K562 (cell line): ENCODE data around the gene SHH. TPM values are rescaled to one million over a fixed set of nuclear protein-coding genes. Genes with fewer than 3 reads are reported as not detected.

Experiments
- BRF1 ChIP-seq: IDR thresholded peaks from 3 replicates; pipeline ENCODE4 v1.6.1; 2011; ENCODE audit warnings: borderline replicate concordance, mild to moderate bottlenecking; ENCODE audit not compliant: insufficient read length; ENCODE audit errors: extremely low read depth
- CBFB ChIP-seq: sonication (generic); formaldehyde crosslinking; IDR thresholded peaks from 2 replicates; pipeline ENCODE4 v1.4.0; 2020; ENCODE audit warnings: mild to moderate bottlenecking, missing genetic modification reagents
- NR2C2 ChIP-seq, 2 experiments: fragments of 200-800 bp in 1 of 2; sonication (Bioruptor generic) in 1 of 2; sonication (generic) in 1 of 2; formaldehyde crosslinking in 1 of 2; IDR thresholded peaks; 2 replicates each; pipeline versions ENCODE4 v1.6.1 to v1.8.0; 2016 to 2022; ENCODE audit warnings: mild to moderate bottlenecking in 1 of 2, missing compliant biosample characterization in 1 of 2, missing genetic modification characterization in 1 of 2, missing genetic modification reagents in 1 of 2
- POLR2AphosphoS2 ChIP-seq: IDR thresholded peaks from 2 replicates; pipeline ENCODE4 v1.6.1; 2012; ENCODE audit warnings: low read length, improper control_type of control experiment
- POLR3G ChIP-seq: IDR thresholded peaks from 2 replicates; pipeline ENCODE4 v1.6.1; 2011; ENCODE audit not compliant: insufficient read length, insufficient replicate concordance; ENCODE audit errors: extremely low read depth
- RBM15 ChIP-seq: fragments of 200-400 bp; formaldehyde crosslinking; IDR thresholded peaks from 2 replicates; pipeline ENCODE4 v1.6.1; 2018; ENCODE audit warnings: mild to moderate bottlenecking, low read length, moderate library complexity; ENCODE audit not compliant: insufficient read depth
- SREBF1 ChIP-seq: fragments of 150-350 bp; IDR thresholded peaks from 2 replicates; pipeline ENCODE4 v1.6.1; 2014; ENCODE audit warnings: antibody characterized with exemption, low read depth, low read length, borderline replicate concordance
- TBL1XR1 ChIP-seq, 2 experiments: IDR thresholded peaks; 2 replicates each; pipeline ENCODE4 v1.6.1; 2012; ENCODE audit warnings: improper control_type of control experiment in 2 of 2, low read length in 2 of 2, mild to moderate bottlenecking in 1 of 2
- TEAD4 ChIP-seq, 2 experiments: sonication (generic) in 1 of 2; formaldehyde crosslinking in 1 of 2; IDR thresholded peaks; 2 replicates each; pipeline versions ENCODE4 v1.6.1 to v1.8.0; 2012 to 2022; ENCODE audit warnings: borderline replicate concordance in 1 of 2, inconsistent platforms in 1 of 2, low read length in 1 of 2, mild to moderate bottlenecking in 1 of 2, missing genetic modification reagents in 1 of 2
- ZNF146 ChIP-seq: IDR thresholded peaks from one replicate; pipeline ENCODE4 v1.6.1; 2018; ENCODE audit warnings: missing compliant biosample characterization; ENCODE audit not compliant: unreplicated experiment
- ZNF175 ChIP-seq: fragments of 200-800 bp; sonication (Bioruptor generic); IDR thresholded peaks from 2 replicates; pipeline ENCODE4 v1.6.1; 2016; ENCODE audit warnings: low read depth, mild to moderate bottlenecking, missing genetic modification characterization, missing compliant biosample characterization
- ZNF212 ChIP-seq: fragments of 450-650 bp; formaldehyde crosslinking; IDR thresholded peaks from 2 replicates; pipeline ENCODE4 v1.4.0; 2020; ENCODE audit warnings: mild to moderate bottlenecking
- ZNF232 ChIP-seq: sonication (generic); formaldehyde crosslinking; IDR thresholded peaks from 2 replicates; pipeline ENCODE4 v1.8.0; 2022; ENCODE audit warnings: mild to moderate bottlenecking, missing genetic modification reagents
- ZNF263 ChIP-seq: sonication (generic); formaldehyde crosslinking; IDR thresholded peaks from 2 replicates; pipeline ENCODE4 v1.8.0; 2022; ENCODE audit warnings: mild to moderate bottlenecking, missing genetic modification reagents, borderline replicate concordance
- ZNF561 ChIP-seq: fragments of 450-650 bp; formaldehyde crosslinking; conservative IDR thresholded peaks from 2 replicates; pipeline ENCODE4 v1.4.0; 2020; ENCODE audit warnings: mild to moderate bottlenecking, moderate library complexity
- polyA plus RNA-seq, 8 experiments: library from polyadenylated mRNA; depleted of rRNA in 4 of 8; stranded (reverse) in 5 of 8; unstranded in 3 of 8; fragments of >200 nt; fragmentation: Nextera tagmentation in 2 of 8; fragmentation: Illumina TruSeq in 1 of 8; extraction: Ambion mirVana in 2 of 8; extraction: Trizol in 1 of 8; gene quantifications; 2 replicates each; pipeline versions ENCODE4 v1.2.1 to v1.2.3, GENCODE V29; 2011 to 2014; ENCODE audit warnings: inconsistent platforms in 1 of 8, missing spikeins in 1 of 8
- total RNA-seq, 7 experiments: library from RNA; depleted of rRNA in 6 of 7; stranded (reverse); fragments of >200 nt in 6 of 7; fragmentation: Illumina TruSeq in 2 of 7; extraction: Trizol in 2 of 7; gene quantifications; 2 replicates each; pipeline versions ENCODE4 v1.2.1 to v1.2.3, GENCODE V29; 2011 to 2021; ENCODE audit warnings: low replicate concordance in 1 of 7
- TF ChIP-seq, protein P1 (sequence below): conservative IDR thresholded peaks from 2 replicates; pipeline ENCODE4 v1.6.1; 2011; ENCODE audit warnings: low read depth, mild to moderate bottlenecking, low read length; ENCODE audit not compliant: control insufficient read depth
- TF ChIP-seq, protein P2 (sequence below): fragments of 450-650 bp; formaldehyde crosslinking; IDR thresholded peaks from 2 replicates; pipeline ENCODE4 v1.4.0; 2022; ENCODE audit warnings: missing genetic modification characterization
- TF ChIP-seq, protein P3 (sequence below): fragments of 250-450 bp; sonication (Bioruptor Pico); IDR thresholded peaks from 2 replicates; pipeline ENCODE4 v1.6.1; 2021; ENCODE audit warnings: mild to moderate bottlenecking
- TF ChIP-seq, protein P4 (sequence below): fragments of 200-800 bp; sonication (Bioruptor generic); IDR thresholded peaks from 2 replicates; pipeline ENCODE4 v1.6.1; 2017; ENCODE audit warnings: missing genetic modification characterization, missing compliant biosample characterization
- TF ChIP-seq, protein P5 (sequence below): IDR thresholded peaks from 2 replicates; pipeline ENCODE4 v1.6.1; 2016; ENCODE audit warnings: missing genetic modification characterization, missing compliant biosample characterization

SHH gene
- total and polyA plus RNA-seq, 9 of the 15 experiments (the other 6 are each of a cell fraction or from before 2014, with no cell fraction given) = 0.09 TPM; not detected in 8

DNA sequence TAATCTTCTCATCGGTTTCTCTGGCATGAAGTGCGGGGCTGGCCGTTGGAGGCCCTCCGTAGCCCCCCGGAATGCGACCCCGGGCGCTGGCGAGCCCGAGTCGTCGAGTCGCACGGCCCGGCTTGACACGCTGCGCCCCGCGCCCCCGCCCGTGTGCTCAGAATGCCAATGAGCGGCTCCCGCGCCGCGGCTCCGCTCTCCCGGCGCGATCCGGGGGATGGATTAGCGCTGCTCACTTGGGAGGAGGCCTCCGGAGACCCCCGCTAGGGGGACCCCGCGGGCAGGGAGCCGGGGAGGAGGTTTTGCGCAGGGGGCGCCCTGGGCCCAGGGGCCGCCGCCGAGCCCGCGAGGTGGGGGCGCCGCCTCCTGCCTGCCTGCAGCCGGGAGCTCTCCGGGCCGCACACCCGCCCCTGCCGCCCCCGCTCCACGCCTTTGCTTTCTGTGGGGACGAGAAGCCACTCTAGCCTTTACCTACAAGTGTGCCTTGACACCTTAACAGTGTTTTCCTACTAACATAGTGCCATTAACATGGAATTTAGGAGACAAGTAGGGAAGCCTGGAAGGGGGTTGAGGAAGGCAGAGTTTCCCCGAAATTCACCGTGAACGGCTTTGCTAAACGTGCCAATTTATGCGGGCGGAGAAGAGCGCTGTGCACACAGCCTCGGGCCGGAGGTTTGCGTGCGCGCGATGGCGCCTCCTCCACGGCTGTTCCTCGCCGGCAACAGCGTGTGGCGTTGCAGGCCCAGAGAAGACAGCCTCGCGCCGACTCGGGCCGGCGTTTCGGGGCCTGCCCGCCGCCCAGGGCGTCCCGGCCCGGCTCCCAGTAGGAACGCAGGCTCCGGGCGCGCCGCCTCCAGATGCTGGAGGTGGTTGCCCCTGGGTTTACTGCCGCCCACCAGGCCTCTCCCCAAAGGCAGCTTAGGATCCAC, 7.1 kb downstream of the SHH start (continued):
- TF ChIP-seq CBFB (no peak), POLR2AphosphoS2 (no peak), POLR3G (no peak), TEAD4 (IDR thresholded peaks at IDR 0.05; ENCODE audit: low read length) (no peak), TEAD4 (CRISPR knock-in tag; IDR thresholded peaks at IDR 0.05; ENCODE audit: borderline replicate concordance) (no peak), ZNF561 (CRISPR knock-in tag) (no peak), BRF1 (no peak), TBL1XR1 (IDR thresholded peaks at IDR 0.05; ENCODE audit: low read length in 2 of 2) (no peak), ZNF232 (no peak), NR2C2 (CRISPR knock-in tag; IDR thresholded peaks at IDR 0.05) (no peak), NR2C2 (tag; IDR thresholded peaks at IDR 0.05) (no peak), ZNF263 (CRISPR knock-in tag) (no peak), RBM15 (no peak), ZNF175 (CRISPR knock-in tag) (no peak), ZNF212 (no peak), SREBF1 (no peak), ZNF146 (CRISPR knock-in tag) (no peak)
- TF ChIP-seq, protein P1, sequence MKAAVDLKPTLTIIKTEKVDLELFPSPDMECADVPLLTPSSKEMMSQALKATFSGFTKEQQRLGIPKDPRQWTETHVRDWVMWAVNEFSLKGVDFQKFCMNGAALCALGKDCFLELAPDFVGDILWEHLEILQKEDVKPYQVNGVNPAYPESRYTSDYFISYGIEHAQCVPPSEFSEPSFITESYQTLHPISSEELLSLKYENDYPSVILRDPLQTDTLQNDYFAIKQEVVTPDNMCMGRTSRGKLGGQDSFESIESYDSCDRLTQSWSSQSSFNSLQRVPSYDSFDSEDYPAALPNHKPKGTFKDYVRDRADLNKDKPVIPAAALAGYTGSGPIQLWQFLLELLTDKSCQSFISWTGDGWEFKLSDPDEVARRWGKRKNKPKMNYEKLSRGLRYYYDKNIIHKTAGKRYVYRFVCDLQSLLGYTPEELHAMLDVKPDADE = no peak
- TF ChIP-seq, protein P2, sequence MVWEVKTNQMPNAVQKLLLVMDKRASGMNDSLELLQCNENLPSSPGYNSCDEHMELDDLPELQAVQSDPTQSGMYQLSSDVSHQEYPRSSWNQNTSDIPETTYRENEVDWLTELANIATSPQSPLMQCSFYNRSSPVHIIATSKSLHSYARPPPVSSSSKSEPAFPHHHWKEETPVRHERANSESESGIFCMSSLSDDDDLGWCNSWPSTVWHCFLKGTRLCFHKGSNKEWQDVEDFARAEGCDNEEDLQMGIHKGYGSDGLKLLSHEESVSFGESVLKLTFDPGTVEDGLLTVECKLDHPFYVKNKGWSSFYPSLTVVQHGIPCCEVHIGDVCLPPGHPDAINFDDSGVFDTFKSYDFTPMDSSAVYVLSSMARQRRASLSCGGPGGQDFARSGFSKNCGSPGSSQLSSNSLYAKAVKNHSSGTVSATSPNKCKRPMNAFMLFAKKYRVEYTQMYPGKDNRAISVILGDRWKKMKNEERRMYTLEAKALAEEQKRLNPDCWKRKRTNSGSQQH (CRISPR knock-in tag) = no peak
- TF ChIP-seq, protein P3, sequence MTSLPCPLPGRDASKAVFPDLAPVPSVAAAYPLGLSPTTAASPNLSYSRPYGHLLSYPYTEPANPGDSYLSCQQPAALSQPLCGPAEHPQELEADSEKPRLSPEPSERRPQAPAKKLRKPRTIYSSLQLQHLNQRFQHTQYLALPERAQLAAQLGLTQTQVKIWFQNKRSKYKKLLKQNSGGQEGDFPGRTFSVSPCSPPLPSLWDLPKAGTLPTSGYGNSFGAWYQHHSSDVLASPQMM = no peak
- TF ChIP-seq, protein P4, sequence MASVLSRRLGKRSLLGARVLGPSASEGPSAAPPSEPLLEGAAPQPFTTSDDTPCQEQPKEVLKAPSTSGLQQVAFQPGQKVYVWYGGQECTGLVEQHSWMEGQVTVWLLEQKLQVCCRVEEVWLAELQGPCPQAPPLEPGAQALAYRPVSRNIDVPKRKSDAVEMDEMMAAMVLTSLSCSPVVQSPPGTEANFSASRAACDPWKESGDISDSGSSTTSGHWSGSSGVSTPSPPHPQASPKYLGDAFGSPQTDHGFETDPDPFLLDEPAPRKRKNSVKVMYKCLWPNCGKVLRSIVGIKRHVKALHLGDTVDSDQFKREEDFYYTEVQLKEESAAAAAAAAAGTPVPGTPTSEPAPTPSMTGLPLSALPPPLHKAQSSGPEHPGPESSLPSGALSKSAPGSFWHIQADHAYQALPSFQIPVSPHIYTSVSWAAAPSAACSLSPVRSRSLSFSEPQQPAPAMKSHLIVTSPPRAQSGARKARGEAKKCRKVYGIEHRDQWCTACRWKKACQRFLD = no peak
- TF ChIP-seq, protein P5, sequence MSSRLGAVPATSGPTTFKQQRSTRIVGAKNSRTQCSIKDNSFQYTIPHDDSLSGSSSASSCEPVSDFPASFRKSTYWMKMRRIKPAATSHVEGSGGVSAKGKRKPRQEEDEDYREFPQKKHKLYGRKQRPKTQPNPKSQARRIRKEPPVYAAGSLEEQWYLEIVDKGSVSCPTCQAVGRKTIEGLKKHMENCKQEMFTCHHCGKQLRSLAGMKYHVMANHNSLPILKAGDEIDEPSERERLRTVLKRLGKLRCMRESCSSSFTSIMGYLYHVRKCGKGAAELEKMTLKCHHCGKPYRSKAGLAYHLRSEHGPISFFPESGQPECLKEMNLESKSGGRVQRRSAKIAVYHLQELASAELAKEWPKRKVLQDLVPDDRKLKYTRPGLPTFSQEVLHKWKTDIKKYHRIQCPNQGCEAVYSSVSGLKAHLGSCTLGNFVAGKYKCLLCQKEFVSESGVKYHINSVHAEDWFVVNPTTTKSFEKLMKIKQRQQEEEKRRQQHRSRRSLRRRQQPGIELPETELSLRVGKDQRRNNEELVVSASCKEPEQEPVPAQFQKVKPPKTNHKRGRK (tag) = no peak
